NCI-H2107 (cell line): ENCODE data around the gene LHX8.
"Not testable (repeated sequence)": the region's sequence is repeated elsewhere in the genome, so short reads cannot be mapped to it uniquely, and the experiment has no call there.

ENCODE experiments used
- DNase-seq: peaks from one replicate; lab custom pipeline; 2025; lab: John Stamatoyannopoulos, UW

The LHX8 gene

DNA sequence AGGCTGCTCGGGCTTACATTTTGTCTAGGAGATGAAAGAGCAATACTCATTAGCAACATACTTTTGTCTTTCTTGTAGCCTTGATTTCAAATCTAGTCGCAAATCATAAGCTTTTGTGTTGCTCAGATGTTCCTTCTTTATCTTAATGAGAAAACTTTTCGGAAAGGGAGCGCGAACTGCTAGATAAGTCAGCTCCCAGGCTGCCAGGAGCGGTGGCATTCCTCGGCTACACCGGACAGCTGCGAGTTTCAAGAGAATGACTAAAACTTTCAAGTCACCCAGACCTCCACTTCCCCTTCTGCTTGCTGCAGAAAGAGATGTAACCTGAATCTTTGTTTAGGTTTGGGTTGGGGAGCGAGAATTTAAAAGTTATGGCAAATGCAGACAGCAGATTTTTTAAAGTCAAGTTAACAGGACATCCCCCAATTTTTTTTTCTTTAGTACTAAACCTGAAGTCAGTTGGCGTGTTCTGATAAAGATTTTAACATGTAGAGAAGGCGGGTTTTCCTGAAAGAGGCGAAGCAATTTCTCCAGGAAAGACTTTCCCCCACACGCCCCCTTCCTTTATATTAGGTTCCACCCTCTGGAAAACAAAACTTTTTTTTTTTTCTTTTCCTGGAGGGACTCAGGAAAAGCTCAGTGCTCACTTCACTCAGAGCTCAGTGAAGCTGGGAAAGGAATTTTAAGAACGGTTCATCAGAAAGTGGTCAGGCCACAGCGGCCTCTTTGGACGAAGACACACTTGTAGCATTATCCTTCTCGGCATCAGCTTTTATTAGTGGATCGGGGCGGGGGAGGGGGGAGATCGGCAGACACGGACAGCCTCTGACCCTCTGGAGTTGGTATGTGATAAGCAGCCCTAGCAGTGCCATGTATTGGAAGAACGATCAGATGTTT lies at the start of gene LHX8:
LHX8 (plus strand) TSS at position 639 of the 897 bp plus-strand sequence. CDS start 2,227 bp downstream, outside the sequence.
- DNase-seq = no peak

DNA sequence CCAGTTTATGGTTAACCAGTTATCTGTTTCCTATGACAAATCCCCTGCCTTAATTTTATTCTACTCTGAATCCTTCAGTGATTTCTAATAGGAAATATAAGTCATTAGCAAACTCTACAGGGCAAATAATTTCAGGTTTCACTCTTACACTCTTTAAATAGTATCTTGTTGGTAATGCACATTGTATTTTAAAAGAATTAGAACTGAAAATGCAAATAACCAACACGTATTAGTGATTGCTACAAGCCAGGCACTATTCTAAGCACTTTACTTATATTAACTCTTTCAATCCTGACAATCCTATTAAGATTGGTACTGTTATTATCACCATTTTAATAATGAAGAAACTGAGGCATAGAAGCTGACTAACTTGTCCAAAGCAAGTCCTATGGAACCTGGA lies 48.3 kb upstream of the LHX8 start:
- DNase-seq = no peak

DNA sequence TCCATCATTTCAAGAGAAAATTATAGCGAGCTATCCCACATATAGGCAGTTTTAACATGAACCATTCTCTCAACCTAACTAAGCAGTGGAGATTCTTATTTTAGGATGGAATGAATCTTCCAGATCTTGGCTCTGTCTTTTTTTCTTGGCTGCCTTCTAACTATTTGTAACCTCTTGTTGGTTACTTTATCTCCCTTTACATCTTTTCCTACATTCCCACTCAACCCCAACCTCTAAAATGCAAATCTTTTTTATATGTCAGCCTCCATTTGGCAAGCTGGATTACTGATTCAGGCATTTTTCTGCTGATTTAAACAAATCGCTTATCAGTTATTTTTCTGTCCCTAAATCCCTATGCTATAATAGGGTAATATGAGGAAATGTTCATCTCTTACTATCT lies 46.9 kb upstream of the LHX8 start:
- no peak for DNase-seq

DNA sequence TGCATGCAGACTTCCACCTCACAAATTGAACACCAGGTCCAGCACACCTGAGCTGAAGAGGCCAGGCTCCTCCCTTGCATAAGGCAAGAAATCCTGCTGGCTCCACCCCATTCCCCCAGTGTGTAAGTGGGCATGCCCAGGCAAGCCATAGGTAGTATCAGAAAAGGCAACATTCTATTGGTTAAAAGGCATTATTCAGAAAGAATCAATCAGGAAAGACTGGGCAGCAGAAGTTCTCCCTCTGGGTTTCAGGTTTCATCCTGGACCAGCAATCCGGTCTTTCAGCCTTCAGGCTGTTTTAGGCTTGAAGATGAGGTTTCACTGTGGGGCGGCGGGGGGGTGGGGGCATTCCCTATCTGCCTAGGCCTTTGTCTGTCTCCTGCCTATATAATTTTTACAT lies 42.0 kb upstream of the LHX8 start:
- DNase-seq = no peak

DNA sequence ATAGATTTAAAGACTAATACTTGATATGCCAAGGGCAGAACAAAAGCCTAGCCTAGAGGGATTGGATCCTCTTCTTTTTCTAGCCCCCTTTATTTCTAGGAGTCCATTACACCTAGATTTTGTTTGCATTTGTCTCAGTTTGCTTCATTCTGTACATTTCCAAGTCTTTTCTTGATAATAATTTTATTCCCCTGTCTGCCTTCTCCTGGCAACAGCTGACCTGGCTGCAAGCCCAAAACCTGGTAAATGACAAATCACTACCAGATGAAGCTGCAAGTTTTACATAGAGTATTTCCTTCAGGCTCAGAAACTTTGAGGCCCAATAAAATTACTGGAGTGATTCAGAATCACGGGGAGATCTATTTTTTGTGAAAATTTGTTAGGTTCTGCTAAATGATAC lies 36.5 kb upstream of the LHX8 start:
- no peak for DNase-seq

DNA sequence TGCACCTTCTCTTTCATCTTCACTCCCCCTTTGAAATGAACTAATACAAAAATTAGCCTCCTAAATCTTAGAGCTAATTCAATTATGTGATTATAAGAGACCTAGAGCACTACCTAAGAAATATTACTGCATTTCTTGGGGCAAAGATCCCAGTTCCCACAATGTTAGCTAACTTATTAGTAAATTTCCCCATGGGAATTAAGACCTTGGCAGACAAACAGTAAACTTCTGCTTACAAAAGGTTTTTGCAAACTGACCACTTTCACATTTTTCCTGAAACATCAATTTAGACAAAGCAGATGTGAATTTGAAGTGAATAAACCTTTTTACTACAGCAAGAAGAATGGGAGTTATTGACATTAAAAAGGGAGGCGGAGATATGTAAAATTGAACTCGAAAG lies 34.6 kb upstream of the LHX8 start:
- no peak for DNase-seq

DNA sequence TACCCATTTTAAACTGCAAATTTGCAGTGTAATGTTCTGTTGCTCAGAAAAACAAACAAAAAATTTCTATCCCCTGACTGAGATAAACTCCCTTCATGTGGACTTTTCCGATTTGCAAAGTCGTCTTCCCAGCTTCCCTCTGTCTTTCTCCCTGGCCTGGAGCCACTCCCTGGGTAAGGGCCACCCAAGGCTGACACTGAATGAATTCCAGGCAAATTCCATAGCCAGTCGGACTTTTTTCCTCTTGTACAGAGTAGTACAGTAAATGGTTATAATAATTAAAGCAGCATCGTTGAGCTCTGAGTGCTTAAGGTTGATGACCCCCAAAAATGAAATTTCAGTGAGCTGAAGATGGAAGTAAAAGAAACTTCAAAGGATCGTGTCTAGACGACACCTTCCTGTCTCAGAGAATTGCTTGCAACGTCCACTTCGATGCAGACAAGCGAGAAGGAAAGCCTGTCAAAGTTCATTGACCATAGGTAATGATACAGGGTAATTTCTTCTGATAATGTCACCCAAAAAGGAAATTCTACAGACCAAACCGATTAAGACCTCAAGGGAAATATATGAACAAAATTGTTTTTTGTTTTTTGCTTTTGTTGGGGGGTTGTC lies 33.6 kb upstream of the LHX8 start:
- DNase-seq = no peak

DNA sequence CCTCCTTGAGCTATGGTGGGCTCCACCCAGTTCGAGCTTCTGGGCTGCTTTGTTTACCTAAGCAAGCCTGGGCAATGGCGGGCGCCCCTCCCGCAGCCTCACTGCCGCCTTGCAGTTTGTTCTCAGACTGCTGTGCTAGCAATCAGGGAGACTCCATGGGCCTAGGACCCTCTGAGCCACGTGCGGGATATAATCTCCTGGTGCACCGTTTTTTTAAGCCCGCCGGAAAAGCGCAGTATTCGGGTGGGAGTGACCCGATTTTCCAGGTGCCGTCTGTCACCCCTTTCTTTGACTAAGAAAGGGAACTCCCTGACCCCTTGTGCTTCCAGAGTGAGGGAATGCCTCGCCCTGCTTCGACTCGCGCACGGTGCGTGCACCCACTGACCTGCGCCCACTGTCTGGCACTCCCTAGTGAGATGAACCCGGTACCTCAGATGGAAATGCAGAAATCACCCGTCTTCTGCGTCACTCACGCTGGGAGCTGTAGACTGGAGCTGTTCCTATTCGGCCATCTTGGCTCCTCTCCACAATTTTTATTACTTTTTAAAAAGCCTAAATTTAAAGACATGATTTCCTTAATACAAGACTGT lies 21.7 kb upstream of the LHX8 start:
- not testable (repeated sequence) for DNase-seq

DNA sequence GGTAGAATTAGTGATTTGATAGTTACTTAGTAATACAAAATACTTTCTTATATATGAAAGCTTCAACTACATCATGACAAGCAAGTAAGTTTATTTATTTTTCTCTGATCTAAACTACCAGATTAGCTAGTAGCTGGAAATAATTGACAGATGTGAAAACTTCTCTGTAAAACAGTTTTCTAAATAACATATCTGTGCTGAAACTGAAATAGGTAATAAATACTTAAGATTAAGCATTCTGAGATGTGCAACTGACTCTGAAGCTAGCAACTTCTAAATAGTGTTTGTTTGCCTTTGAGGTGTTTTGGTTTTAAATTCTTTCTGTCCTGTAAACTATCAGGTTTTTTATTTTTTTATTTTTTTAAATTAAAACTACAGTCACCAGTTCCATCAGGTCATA lies 18.5 kb upstream of the LHX8 start:
- DNase-seq = no peak

DNA sequence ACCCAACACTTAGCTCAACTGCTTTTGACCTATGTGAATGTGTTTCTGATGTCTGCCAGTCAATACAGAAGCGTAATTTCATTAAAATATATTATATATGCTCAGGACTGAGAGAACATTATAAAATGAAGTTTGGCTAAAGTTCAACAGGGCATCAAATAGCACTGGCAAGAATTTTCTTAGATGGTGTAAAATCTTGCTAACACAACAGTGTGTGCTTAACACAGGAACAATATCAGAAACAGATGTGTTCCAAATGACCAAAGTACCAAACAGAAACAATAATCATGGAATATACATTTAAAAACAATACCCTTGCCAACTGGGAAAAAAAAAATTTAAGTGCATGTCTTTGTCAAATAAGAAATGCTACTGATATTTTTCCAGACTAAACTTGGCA lies 10.4 kb upstream of the LHX8 start:
- no peak for DNase-seq

DNA sequence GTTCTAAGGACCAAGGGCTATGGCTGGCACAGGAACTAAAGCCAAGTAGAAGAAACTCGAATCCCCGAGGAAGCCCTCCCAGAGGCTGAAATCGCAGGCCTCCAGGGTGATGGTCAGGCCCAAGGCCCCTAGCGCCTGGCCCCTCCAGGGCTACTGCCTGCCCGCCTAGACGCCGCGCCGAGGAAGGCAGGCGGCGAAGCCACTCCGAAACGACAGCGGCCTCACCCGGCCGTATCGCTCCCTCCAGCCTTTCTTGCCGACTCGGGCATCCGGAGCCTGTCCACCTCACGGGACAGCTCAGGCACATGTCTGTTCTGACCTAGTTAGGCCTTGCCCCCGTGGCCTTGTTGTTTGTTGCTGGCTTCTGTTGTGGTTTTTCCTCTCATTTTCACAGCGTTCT lies 9.7 kb upstream of the LHX8 start:
- DNase-seq = no peak

DNA sequence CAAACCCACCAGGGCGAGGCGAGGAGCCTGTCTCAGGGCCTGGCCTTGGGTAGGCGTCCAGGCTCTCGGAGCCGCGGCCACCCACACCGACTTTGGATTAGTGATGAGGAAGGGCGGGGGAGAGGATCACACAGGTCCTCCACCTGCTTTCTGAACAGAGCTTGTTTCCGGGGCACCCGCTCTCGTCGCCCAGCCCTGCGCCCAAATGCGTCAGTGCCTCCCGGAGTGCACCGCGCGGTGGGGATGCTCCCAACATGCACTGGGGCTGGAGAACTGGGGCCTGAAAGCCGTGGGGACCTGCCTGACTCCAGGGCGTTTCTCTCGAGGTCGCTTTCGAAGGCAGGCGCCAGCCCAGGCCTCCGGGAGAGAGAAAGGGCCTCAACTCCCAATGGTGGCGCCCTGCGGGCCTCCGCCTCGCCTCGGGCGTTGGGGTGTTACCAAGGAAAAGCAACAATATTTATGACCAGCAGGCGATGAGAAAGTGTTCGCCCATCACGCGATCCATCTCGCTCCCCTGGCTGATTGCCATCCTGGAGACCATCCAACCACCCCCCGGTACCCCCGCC lies 8.9 kb upstream of the LHX8 start:
- DNase-seq = no peak

DNA sequence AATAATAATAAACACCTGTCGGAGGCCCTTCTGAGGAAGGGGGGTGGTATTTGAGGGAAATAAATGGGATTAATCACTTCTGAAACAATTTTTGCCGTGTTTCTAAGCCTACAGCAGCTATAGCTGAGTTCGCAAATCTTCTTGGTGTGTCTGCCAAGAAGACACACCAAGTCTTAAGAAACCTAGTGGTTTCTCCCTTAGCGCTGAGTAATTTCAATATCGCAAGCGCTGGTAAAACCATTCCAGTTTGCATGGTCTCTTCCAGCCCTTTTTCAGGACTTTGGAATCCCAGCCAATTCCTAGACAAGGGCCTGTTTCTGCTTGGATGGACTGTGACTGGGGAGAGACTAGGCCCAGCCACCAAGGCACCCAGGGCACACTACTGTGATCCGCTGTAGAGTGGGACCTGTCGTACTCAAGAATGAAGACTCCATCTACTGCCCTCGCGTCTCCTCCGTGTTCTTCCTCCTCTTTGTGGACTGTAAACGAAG lies 7.5 kb upstream of the LHX8 start:
- DNase-seq = no peak

DNA sequence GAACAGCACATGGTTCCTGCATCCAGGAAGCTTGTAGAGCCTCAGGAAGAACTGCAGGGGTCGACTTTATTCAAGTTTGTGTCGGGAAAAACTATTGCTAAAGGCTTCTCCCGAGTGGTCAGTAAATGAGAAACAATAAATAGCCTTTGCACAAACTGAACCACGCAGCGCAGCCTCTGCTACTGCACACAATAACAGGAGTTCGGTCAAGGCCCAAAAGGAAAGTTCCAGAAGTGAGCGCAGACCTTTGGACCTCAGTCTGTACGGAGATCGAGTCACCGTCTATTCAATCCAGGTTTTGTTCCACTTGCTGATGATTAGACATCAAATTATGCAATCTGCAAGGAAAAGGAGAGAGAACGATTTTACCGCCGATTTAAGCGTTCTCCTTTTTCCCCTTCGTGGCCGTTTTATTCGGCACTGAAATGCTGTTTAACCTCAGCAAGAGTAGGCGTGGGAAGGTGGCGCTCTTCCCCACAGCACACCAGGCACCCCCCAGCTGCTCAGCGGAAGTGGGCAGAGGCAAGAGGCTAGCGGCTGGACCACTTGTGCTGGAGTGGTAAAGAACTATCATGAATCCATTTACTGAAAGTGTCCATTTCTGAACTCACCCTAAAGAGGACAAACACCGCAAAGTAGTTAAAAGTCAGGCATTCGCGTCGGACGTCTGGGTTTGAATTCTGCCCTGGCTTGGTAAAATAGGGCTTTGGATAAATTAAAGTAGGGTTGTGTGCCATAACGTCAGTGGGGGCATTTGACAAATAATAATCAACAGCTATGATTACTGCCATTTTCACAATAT lies 6.1 kb upstream of the LHX8 start:
- DNase-seq = no peak

DNA sequence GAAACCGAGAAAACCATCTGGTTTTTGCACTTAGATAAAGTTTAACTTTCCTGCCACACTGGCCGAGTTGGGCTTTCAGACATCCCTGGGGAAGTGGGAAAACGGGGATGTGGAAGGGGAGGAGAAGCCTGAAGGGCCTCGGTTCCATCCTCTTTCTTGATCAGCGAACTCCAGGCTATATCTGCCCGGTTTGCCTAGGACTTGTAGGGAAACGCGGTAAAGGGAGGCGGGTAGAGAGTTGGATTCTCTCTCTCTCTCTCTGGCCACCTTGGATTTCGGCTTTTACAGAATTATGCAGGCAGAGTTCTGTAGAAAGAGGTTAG lies 4.6 kb upstream of the LHX8 start:
- no peak for DNase-seq

DNA sequence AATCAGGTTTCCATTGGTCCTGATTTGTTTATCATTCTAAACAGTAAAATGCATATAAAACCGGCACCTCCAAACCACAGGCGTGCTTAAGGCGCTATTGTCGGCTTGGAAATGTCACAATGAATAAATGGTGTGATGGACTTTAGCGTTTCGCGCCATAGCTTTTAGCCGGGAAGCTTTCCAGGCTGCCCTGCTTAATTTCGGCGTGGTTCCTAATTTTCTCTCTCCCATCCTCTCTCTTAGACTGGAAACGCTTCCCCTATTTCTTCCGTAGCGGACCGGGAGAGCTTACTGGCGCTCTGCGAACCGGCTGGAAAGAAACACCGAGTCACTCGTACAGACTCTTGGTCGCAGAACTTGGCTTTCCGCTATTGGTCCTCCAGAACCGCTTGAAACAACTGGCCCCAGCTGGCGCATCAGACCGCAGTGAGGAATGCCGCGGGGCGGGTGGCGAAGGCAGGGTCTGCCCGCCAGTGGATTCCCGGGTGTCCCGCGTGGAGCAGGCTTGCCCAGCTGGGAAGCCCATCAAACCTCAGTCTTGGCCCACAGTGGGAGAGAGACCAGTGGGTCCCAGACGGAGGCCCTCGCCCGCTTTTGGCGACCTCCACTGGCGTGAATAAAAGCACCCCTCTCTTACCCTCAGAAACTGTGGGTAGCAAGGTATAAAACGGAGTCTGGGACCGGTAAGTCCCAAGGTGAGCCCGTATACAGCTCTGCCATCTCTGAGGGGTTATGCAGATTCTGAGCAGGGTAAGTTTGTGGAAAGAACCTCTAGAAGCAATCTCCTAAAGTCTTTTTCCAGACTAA lies 4.0 kb upstream of the LHX8 start:
- DNase-seq = no peak

DNA sequence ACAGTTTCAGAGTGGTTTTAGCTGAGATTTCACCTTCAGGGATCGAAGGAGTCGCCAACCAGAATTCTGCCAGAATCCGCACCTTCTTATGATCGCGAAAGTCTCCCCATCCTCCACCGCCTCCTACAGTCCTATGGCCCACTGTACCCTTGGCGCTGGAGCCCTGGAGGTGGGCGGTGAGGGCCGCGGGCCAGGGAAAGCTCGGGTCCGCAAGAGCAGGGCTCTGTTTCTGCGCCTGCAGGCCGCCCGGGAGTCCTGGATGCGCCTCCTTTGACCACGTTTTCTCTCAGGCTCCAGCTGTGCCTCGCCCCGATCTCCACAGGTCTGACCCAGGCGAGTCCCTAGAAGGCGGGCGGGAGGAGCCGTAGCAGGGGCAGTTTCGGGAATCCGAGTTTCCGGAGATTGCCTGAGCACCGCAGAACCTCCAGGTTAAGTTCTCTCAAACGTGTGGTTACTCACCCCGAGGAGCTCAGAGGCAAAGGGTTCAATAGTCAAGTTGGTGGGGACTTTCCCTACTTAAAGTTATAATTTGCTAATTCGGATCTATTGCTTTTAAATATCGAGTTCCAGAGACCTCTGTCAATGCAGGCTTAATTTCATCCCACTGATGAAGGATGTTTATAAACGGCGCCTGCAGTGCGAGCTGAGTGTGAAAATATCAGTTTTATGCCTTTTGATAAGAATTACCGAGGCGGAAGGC lies 3.2 kb upstream of the LHX8 start:
- DNase-seq = no peak

DNA sequence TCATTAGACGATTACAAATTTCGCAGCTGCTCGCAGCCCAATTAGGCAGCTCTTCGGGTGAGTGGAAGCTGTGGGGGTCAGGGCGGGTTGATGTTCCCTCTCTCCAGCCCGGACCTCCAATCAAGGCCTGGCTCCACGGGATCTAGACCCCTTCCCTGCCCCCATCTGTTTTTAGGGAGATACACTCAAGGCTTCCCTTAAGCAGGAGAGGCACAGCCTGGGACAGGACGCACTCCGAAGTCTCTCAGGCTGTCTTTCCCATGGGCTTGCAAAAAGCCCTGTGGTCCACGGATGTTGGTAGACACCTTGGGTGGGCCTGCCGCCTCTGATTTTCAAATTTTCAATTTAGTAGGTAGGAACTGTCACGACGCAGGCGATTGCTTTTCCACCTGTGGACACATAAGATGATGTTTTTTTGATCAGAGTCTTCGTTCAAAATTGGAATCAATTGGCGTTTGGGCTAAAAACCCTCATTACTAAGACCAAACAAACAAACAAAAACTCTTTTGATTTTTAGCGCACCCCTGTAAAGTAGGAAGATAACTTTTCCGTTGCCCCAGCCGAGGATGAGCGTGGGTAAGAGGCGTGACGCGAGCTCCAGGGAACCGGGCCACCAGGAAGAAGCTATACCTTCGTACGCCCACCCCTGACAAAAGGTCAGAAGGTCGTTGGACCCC lies 2.5 kb upstream of the LHX8 start:
- no peak for DNase-seq

DNA sequence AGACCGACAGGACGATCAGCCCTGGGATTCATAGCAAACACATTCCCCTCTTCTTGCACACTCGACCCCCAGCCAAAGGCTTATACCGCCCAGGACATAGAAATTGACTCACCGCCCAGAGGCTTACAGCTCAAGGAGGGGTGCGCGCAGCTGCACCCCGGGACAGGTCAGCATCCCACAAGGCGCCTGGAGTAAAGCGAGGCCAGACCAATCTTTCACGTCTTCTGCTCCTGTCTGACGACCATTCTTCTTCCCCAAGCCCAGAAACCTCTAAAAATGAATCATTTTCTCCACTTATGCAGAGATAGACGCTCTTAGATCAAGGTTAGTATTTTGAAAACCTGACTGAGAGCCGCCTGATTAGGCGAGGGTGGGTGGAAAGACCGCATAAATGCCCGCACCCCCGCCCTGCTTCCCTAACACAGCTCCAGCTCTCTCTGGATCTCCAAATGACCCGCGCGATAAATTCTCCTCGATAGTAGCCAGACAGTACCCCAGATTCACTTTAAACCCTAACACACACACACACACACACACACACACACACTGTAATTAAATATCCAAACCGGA lies 1.9 kb upstream of the LHX8 start:
- no peak for DNase-seq
